ENCODE data around the gene TMPRSS5.
A peak's percentile ranks its signal among the peaks of the same experiment; 100 is the strongest.

The TMPRSS5 gene

DNA sequence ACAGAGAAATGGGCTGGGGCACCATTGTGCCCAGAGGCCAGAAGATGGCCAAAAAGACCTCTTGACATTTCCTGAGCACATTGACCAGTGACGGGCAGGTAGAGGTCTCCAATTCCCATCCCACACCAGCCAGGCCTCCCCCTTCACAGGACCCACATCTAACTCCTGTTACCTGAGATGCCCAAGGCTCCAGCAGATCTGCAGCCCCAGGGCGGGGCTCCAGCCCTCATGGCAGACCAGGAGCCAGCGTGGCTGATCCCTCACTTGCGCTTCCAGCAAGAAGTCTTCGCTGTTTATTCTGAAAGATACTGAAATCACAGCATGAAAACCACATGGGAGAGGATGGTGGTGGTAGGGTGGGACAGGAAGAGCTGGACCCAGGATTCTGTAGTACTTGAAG, 9.0 kb downstream of the TMPRSS5 start:
- H3K4me3 ChIP-seq (ENCODE audit: low read length): no peak overlapping the region
- H3K9me3 ChIP-seq (ENCODE audit: control insufficient read depth, low read length): no peaks in the 10 kb centered on the region

DNA sequence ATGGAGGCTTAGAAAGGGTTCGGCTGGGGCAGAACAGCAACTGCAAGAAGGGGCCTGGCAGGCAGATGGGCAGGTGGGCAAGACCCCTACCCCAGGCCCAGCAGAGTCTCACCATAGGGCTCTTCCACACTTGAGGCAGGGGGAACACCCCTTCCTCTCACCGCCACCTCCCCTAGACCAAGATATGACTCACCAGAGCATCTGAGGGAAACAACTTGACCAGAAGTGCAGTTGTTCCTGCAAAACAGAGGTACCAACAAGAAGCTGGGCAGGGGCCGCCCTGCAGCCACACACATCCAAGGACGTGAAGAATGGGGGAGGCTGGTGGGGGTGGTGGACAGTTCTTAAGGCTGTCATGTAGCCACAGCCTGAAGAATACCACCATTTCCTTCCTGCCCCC, 10.9 kb downstream of the TMPRSS5 start:
- H3K27me3 ChIP-seq (replicated peaks; ENCODE audit: control insufficient read depth, insufficient read depth, low read length): peaks cover 2% of the 10 kb centered on the region
- H3K4me1 ChIP-seq (ENCODE audit: control insufficient read depth, insufficient read depth, low read length): no peaks in the 10 kb centered on the region
- H3K9ac ChIP-seq (ENCODE audit: low read length): no peak overlapping the region
- DNase-seq (ENCODE audit: low read depth): no peak
- H3K4me3 ChIP-seq (ENCODE audit: low read length): no peak overlapping the region
- H3K9me3 ChIP-seq (ENCODE audit: control insufficient read depth, low read length): no peaks in the 10 kb centered on the region
- peaks cover 19% of the 10 kb centered on the region for H3K36me3 ChIP-seq (ENCODE audit: control insufficient read depth, insufficient read depth, low read length, severe bottlenecking)

More for the DNA sequence above, 9.0 kb downstream of the TMPRSS5 start:
- Histone ChIP-seq H3K9ac (ENCODE audit: low read length) (no peak overlapping the region), H3K4me1 (ENCODE audit: control insufficient read depth, insufficient read depth, low read length) (no peaks in the 10 kb centered on the region), H3K27me3 (replicated peaks; ENCODE audit: control insufficient read depth, insufficient read depth, low read length) (peaks cover 2% of the 10 kb centered on the region), H3K36me3 (ENCODE audit: control insufficient read depth, insufficient read depth, low read length, severe bottlenecking) (peaks cover 19% of the 10 kb centered on the region)
- no peak for DNase-seq (ENCODE audit: low read depth)

DNA sequence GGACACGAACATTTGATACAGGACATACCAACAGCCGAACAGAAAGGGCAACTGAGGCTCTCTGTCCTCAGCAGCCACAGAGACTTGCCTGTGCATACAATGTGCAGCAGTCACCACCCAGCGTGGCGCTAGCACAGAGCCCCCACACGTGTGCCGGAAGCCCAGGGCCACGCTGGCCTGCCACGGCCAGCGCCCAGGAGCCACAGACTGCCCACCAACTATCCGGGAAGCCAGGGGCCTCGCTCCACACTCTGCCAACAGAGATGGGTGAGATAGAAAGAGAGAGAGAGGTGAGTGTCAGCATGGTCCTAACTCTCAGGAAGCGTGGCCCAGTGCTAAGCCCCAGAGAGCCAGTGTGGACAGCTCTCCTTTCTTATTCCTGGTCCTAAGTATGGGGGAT, 11.7 kb downstream of the TMPRSS5 start:
- Histone ChIP-seq H3K4me1 (ENCODE audit: control insufficient read depth, insufficient read depth, low read length) (no peaks in the 10 kb centered on the region), H3K4me3 (ENCODE audit: low read length) (no peak overlapping the region), H3K9ac (ENCODE audit: low read length) (no peak overlapping the region), H3K9me3 (ENCODE audit: control insufficient read depth, low read length) (no peaks in the 10 kb centered on the region), H3K27me3 (replicated peaks; ENCODE audit: control insufficient read depth, insufficient read depth, low read length) (peaks cover 2% of the 10 kb centered on the region), H3K36me3 (ENCODE audit: control insufficient read depth, insufficient read depth, low read length, severe bottlenecking) (peaks cover 19% of the 10 kb centered on the region)
- DNase-seq (ENCODE audit: low read depth): no peak

DNA sequence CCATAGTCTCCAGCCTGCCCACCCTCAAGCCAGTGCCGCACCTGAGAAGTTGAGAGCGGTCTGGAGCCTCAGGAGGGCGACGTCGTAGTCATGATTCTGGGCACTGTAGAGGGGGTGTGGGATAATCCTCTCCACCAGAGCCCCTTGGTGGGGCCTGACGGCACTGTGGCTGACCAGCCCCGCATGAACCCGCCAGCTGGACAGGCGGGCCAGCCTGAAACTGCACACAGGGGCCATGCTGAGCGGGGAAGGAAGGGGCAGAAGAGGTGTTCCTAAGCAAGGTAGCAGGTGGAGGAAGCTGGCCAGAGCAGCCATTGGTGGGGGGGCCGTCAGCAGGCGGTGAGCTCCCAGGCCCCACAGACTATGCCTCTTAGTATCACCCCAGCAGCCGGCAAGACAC, 13.1 kb downstream of the TMPRSS5 start:
- H3K36me3 ChIP-seq (ENCODE audit: control insufficient read depth, insufficient read depth, low read length, severe bottlenecking): peaks cover 19% of the 10 kb centered on the region
- no peaks in the 10 kb centered on the region for H3K9me3 ChIP-seq (ENCODE audit: control insufficient read depth, low read length)
- no peak overlapping the region for H3K9ac ChIP-seq (ENCODE audit: low read length)
- DNase-seq (ENCODE audit: low read depth): no peak
- H3K4me3 ChIP-seq (ENCODE audit: low read length): no peak overlapping the region
- H3K27me3 ChIP-seq (replicated peaks; ENCODE audit: control insufficient read depth, insufficient read depth, low read length): no peaks in the 10 kb centered on the region
- H3K4me1 ChIP-seq (ENCODE audit: control insufficient read depth, insufficient read depth, low read length): no peaks in the 10 kb centered on the region

DNA sequence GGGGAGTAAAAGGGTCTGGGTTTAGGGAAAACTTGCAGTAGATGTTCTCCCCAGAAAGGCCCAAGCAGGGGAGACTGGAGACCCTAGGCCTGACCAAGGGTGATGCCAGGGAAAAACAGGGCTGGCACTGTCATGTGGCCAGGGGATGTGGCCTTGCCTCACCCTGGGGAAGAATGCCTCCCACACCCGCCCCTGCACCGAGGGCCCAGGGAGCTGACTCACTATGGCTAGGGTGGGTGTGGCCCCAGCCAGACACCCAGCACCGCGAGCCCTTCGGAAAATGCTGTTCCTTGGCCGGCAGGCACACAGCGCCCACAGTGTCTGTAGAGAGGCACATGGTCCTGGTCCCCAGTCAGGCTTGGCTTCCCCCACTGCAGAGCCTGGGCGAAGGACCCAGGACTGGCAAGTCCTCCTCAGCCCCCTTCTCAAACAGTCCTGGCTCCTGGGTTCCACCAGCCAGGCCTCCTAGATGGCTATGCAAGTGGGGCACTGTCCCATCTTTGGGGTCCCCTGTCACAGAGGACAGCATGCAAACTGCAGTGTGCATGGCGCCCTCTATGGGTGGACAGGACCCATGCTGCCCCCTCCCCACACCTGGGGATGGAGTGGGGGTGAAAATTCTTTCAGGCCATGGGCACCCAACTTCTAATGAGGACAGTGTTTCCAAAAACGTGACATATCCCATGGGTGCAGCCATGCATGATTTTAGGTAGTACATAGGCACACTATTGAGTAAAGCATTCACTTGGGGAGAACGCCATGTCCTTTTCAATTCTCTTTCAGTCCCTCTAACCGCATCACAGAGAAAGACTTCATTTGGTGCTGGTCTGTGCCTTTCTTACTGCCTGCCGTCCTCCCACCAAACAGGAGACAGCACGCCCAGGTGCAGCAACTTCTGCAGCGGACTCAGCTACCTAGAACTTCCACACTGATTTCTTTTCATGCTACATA, 15.2 kb downstream of the TMPRSS5 start:
- Histone ChIP-seq H3K4me3 (ENCODE audit: low read length) (no peak overlapping the region), H3K4me1 (ENCODE audit: control insufficient read depth, insufficient read depth, low read length) (peaks cover under 1% of the 10 kb centered on the region), H3K36me3 (ENCODE audit: control insufficient read depth, insufficient read depth, low read length, severe bottlenecking) (peaks cover 3% of the 10 kb centered on the region), H3K9ac (ENCODE audit: low read length) (no peak overlapping the region), H3K9me3 (ENCODE audit: control insufficient read depth, low read length) (no peaks in the 10 kb centered on the region), H3K27me3 (replicated peaks; ENCODE audit: control insufficient read depth, insufficient read depth, low read length) (no peaks in the 10 kb centered on the region)
- peak; percentile 47 for DNase-seq (ENCODE audit: low read depth)

DNA sequence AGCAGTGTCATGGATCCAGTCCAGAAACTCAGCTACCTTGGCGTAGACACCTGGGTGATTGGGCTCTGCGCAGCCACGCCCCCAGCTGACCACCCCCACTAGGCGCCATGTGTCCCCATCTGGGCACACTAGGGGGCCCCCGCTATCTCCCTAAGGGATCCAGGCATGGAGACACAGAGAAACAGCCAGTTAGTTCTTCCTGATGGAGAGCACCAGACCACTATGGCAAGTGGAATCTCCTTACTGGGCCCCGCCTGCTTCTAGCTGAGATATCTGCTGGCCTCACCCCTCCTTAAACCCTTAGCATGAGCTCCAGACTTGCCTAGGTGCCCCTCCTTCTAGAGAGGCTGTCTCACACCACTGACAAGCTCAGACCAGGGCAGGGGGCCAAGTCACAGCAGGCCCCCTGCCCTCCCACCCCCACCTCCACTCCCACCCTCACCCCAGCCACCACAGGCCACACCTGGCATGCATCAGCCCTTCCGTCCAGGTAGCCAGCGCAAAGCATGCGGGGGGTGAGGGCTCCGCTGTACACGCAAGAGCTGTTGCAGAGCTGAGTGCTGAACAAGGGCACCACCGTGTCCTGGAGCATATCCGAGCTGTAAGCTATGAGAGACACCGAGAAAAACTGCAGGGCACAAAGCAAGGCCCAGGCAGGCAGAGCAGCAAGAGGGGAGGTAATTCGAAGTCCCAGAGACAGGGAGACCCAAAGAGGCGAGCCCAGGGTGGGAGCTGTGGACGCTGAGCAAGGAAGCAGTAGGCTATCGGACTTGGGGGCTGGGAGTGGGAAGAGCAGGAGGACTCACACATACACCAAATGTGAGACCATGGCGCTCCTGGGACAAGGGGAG, 16.1 kb downstream of the TMPRSS5 start:
- no peak overlapping the region for H3K4me3 ChIP-seq (ENCODE audit: low read length)
- no peaks in the 10 kb centered on the region for H3K9me3 ChIP-seq (ENCODE audit: control insufficient read depth, low read length)
- H3K36me3 ChIP-seq (ENCODE audit: control insufficient read depth, insufficient read depth, low read length, severe bottlenecking): no peaks in the 10 kb centered on the region
- peaks cover 3% of the 10 kb centered on the region for H3K4me1 ChIP-seq (ENCODE audit: control insufficient read depth, insufficient read depth, low read length)
- H3K27me3 ChIP-seq (replicated peaks; ENCODE audit: control insufficient read depth, insufficient read depth, low read length): peaks cover 5% of the 10 kb centered on the region
- DNase-seq (ENCODE audit: low read depth): no peak
- no peak overlapping the region for H3K9ac ChIP-seq (ENCODE audit: low read length)

DNA sequence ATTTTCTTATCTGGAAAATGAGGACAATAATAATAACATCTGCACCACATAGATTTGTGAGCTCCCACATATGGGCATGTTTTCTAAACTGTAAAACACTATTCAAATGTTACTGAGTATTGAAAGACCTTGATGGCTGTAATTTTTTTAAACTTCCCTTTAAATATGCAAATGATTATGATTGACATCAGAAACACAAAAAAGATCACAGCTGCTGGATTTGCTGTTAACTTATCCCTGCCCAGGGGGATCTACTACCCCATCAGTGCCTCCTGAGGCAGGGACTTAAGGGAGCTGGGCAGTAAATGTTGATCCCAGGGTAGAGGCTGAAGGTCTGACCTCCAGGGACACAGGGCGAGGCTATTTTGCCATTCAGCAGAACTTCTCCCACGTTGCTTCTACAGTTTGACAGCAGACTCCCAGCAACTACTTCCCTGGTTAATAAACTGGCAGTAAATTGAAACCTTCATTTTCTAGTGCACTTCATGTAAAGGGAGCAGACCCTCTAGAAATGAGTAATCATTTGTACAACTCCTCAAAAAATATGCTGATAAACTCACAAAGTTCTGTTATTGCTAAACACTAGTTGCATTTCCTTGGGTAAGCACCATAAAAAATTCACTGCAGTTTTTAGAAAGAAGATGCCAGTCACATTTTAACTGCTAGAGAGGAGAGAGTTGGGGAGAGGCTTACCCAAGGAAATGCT, 20.3 kb downstream of the TMPRSS5 start:
- no peak overlapping the region for H3K9ac ChIP-seq (ENCODE audit: low read length)
- H3K36me3 ChIP-seq (ENCODE audit: control insufficient read depth, insufficient read depth, low read length, severe bottlenecking): no peaks in the 10 kb centered on the region
- H3K27me3 ChIP-seq (replicated peaks; ENCODE audit: control insufficient read depth, insufficient read depth, low read length): peaks cover 30% of the 10 kb centered on the region
- H3K4me3 ChIP-seq (ENCODE audit: low read length): no peak overlapping the region
- DNase-seq (ENCODE audit: low read depth): no peak
- H3K4me1 ChIP-seq (ENCODE audit: control insufficient read depth, insufficient read depth, low read length): peaks cover 5% of the 10 kb centered on the region
- no peaks in the 10 kb centered on the region for H3K9me3 ChIP-seq (ENCODE audit: control insufficient read depth, low read length)

DNA sequence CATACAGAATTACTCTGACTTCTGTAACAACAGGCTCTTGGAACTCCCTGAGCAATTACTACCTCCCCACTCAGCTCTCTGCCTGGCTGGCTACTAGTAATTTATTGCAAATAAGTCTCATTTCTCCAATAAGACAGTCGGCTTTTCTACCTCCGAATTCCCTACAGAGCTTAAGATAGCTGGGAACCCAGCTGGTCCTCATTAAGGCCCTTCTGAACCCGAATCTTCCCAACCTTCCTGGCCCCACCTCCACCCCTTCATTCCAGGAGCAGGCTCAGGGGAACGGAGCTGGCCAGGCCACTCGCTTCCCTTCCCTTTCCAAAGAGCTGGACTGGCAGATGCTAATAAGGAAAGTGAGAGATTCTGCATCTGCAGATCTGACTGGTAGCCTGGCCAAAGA, 21.6 kb downstream of the TMPRSS5 start:
- H3K4me3 ChIP-seq (ENCODE audit: low read length): no peak overlapping the region
- H3K9ac ChIP-seq (ENCODE audit: low read length): no peak overlapping the region
- H3K27me3 ChIP-seq (replicated peaks; ENCODE audit: control insufficient read depth, insufficient read depth, low read length): peaks cover 43% of the 10 kb centered on the region
- no peaks in the 10 kb centered on the region for H3K36me3 ChIP-seq (ENCODE audit: control insufficient read depth, insufficient read depth, low read length, severe bottlenecking)
- peaks cover 5% of the 10 kb centered on the region for H3K4me1 ChIP-seq (ENCODE audit: control insufficient read depth, insufficient read depth, low read length)
- DNase-seq (ENCODE audit: low read depth): no peak
- H3K9me3 ChIP-seq (ENCODE audit: control insufficient read depth, low read length): no peaks in the 10 kb centered on the region

DNA sequence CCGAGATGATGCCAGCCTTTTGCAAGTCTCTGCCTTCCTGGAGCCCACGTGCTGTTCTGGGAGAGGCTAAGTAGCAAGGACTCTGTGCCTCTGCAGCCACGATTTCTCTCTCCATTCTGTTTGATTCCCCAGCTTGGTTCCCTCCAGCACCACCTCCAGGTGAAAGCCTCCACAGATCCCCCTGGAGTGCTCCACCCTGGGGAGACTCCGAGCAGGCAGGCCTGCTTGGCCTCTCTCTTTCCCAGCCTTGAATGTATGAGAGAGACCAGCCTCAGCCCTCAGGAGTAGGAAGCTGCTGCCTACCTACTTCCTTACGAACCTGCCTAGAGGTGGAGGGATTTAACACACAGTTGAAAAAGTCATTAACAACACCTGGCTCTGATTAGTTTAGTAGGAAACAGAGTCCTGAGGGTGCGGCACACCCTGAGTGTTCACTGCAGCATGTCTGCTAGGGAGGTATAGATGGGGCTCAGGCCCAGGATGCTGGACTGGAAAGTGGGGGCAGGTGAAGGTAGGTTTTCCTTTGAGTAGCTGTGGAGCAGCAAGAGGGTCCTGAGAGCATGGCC, 22.5 kb downstream of the TMPRSS5 start:
- Histone ChIP-seq H3K9ac (ENCODE audit: low read length) (no peak overlapping the region), H3K4me3 (ENCODE audit: low read length) (no peak overlapping the region), H3K9me3 (ENCODE audit: control insufficient read depth, low read length) (no peaks in the 10 kb centered on the region), H3K27me3 (replicated peaks; ENCODE audit: control insufficient read depth, insufficient read depth, low read length) (peaks cover 51% of the 10 kb centered on the region), H3K4me1 (ENCODE audit: control insufficient read depth, insufficient read depth, low read length) (peaks cover 5% of the 10 kb centered on the region), H3K36me3 (ENCODE audit: control insufficient read depth, insufficient read depth, low read length, severe bottlenecking) (no peaks in the 10 kb centered on the region)
- no peak for DNase-seq (ENCODE audit: low read depth)

DNA sequence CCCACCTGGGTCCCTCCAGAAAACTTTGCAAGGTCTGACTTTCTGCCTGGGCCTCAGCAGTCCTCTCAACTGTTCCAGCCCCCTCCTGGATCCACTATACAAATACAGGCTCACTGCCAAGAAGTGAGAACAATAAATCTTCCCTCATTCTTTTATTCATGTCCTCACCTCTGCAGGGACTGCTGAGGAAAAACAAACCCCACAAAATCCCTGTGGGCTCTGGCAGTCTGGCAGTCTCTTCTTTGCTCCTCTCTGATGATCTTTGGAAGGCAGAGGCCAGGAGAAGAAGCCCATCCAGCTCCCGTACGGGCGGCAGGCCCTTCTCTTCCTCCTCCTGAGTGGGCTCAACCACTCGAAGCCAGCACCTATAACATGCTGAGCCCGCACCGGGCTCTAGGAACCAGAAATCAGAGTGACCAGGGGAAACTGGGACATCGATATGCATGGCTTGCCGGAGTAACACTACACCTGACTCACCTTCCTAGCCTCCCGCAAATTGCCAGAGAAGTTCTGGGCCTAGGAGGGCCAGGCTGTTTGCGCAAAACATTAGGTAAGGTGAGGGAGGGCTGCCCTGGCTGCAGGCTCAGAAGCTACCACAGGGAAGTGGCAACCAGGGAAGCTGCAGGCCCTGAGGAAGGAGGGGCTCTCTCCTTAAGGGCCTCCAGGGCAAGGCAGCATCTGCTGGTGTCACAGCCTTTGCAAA, 24.2 kb downstream of the TMPRSS5 start:
- H3K9me3 ChIP-seq (ENCODE audit: control insufficient read depth, low read length): no peaks in the 10 kb centered on the region
- H3K9ac ChIP-seq (ENCODE audit: low read length): no peak overlapping the region
- no peak for DNase-seq (ENCODE audit: low read depth)
- no peaks in the 10 kb centered on the region for H3K36me3 ChIP-seq (ENCODE audit: control insufficient read depth, insufficient read depth, low read length, severe bottlenecking)
- H3K4me3 ChIP-seq (ENCODE audit: low read length): no peak overlapping the region
- peaks cover 67% of the 10 kb centered on the region for H3K27me3 ChIP-seq (replicated peaks; ENCODE audit: control insufficient read depth, insufficient read depth, low read length)
- H3K4me1 ChIP-seq (ENCODE audit: control insufficient read depth, insufficient read depth, low read length): peaks cover 5% of the 10 kb centered on the region

Measured in adipocyte (in vitro differentiated cells).